Measurements from ENCODE around the gene EHBP1. TPM values are rescaled to one million over a fixed set of nuclear protein-coding genes. Genes with fewer than 3 reads are reported as not detected.

EHBP1 gene
- total RNA-seq, 2 donors from 2014 or later: 22.6 to 32.1 TPM

DNA sequence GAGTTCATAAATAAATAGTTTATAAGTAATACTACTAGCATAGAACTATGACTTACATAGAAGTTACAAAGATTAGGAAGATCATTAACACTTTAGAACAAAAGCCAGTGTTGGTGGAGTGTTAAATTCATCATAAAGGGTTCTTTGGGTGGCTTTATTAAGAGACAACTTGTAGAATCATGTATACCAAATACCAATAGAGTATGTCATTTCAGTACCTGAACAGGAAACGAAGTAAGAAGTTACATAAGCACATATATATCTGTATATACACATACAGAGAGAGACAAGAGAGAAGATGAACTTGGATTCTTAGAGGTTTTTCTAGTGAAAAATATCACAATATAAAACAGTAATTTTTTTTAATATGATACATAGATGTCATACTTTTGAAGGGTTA is 262.7 kb downstream of the EHBP1 start:
- no peak for DNase-seq
- ATAC-seq: no peak
- intact Hi-C loops (cut with DNase I, micrococcal nuclease): no loop called here

DNA sequence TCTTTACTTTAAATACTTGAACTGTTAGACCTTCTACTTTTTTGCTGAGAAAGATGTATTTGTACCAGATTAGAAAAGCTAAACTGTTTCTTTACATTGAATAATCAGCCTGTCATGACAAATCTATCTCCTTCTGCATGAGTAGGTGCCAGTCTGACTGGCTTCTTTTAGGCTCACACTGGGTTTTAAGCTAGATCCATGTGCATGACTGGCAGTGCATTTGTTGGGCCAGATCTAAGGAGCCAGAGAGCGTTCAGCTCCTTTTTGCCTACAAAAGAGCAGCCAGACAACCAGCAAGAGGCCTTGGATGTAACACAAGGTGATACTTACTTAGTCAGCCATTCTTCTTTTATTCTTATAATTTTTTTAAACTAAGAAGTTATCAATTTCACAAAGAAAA is 263.2 kb downstream of the EHBP1 start:
- no peak for ATAC-seq
- intact Hi-C loops (cut with DNase I, micrococcal nuclease): no loop called here
- no peak for DNase-seq

DNA sequence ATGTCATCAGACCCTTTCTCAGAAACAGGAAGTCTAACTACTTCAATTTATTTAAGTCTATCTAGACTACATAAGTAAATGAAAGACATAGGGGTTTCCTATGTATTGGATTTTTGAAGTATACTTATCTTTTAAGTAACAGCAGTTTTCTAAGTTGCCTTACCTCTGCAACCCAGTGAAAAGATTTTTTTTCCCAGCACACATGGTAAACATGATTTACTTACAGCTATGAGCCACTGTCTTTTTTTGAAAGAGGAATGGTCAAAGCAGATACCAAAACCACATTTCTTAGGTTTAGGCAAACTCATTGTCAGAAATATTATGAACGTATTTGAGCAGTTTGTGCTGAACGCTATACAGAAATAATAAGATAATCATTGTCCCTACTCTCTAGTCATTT is 266.4 kb downstream of the EHBP1 start:
- intact Hi-C loops (cut with DNase I, micrococcal nuclease): no loop called here
- ATAC-seq (no peak), DNase-seq (no peak)

DNA sequence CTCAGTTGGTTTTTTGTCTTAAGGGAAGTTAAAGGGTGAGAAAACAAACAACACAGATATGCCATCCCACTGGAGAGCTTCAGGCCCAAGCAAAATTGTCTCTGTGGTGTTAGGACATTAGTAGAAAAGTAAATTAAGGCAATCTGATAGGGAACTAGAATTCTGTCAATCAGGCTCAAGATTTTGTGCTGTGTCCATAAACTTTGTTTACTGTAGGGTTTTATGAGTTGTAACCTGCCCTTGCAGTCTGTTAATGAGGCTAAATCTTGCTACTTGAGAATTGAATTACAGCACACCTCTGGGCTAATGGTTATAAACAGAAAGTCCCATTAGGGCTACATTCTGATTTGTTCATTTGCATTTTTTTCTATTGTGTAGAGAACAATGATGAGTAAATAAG is 267.1 kb downstream of the EHBP1 start:
- intact Hi-C loops (cut with DNase I, micrococcal nuclease): no loop called here
- peak; percentile 34 for ATAC-seq
- no peak for DNase-seq

DNA sequence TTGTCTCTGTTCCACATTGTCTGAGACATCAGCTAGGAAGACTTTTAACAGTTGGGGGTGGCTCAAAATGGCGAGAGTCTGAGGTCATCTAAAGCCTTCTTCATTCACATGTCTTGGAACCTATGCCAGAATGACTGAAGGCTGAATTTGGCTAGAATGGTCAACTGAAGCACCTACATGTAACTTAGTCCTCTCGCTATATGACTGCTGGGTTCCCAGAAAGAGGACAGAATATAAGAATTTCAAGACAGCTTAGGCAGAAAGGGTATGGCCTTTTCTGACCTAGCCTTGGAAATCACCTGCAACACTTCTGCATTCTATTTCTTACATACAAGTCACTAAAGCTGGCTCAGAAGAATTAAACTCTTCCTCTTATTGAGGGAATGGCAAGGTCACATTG is 269.5 kb downstream of the EHBP1 start:
- intact Hi-C loops (cut with DNase I, micrococcal nuclease): no loop called here
- no peak for ATAC-seq
- DNase-seq: no peak

DNA sequence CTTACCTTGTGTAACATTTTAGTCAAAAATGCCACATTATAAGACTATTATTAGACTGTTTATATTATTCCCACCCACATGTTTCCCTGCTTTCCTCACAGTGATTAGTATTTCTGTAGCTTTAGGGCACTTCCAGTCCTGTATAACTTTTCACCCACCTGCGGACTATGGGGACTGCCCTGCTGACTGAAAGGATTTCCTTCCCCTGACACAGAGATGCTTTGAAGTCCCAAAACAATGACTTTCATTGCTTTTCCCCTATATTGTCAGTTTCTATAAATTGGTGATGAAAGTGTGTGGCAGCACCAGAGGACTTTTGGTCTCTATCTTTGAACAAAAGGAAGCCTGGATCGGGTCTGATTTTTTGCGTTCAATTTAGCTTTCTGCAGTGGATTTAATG is 286.1 kb downstream of the EHBP1 start:
- no peak for DNase-seq
- ATAC-seq: no peak
- intact Hi-C loops (cut with DNase I, micrococcal nuclease): no loop called here

DNA sequence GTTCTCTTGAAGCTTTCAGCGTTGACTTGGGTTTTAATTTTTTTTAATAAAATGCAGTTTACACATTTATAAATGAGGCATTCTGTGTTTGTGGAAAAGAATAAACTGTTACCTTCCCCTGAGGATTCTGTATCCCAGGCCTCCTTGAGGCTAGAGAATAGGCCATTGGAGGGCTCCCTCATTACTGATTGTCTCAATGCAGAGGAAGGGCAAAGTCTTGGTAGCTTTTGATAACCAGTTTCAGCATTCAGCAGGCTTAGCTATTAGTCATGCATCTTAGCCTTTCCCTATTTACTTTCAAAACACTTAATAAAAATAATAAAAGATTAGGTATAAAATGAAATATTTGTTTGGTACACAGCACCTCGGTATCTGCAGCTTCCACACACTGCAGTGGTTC is 287.0 kb downstream of the EHBP1 start:
- ATAC-seq (no peak), DNase-seq (no peak)
- intact Hi-C loops (cut with DNase I, micrococcal nuclease): no loop called here

DNA sequence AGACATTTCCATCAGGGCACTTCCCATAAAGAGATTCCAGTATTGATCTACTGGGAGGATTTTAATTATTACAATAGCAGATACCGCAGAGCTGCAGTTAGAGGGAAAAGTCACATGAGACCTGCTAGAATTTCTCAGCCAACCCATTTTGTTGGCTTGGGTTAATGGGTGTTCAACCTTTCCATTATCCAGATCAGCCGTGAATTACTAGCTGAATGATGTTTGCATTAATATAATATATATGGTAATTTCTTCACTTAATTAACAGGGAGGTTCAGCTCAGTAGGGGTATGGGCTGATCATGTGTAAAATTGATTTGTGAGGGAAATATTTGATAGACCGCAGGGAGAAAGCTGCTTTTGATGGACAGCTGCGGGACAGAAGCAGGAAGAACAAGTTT is 288.7 kb downstream of the EHBP1 start:
- no peak for DNase-seq
- ATAC-seq: no peak
- intact Hi-C loops (cut with DNase I, micrococcal nuclease): no loop called here

DNA sequence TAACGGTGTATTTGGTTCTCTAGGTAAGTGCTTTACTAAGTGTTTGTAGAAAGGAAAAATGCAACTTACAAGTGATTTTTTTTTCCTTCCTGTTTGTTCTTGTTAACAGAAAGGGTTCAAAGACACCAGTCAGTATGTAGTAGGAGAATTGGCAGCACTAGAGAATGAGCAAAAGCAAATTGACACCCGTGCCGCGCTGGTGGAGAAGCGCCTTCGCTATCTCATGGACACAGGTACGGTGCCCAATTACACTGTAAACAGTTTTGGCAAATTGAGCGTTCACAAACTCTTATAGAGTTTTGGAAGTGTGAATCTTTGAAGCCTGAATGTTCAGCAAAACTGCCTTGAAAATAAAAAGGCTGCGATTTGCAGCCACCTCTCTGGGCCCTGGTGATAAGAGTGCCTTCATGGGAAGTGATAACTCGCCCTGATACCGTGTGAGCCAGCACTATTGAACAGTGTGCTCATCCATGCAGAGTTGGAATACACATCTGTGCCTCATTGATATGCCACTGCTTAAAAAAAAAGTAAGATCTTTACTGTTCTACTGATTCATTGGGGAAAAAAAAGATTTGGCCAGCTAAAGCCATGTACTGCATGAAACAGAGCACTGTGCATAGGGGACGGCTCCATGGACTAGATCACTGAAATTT is 291.1 kb downstream of the EHBP1 start:
- DNase-seq (no peak), ATAC-seq (no peak)
- intact Hi-C loops (cut with DNase I, micrococcal nuclease): no loop called here

DNA sequence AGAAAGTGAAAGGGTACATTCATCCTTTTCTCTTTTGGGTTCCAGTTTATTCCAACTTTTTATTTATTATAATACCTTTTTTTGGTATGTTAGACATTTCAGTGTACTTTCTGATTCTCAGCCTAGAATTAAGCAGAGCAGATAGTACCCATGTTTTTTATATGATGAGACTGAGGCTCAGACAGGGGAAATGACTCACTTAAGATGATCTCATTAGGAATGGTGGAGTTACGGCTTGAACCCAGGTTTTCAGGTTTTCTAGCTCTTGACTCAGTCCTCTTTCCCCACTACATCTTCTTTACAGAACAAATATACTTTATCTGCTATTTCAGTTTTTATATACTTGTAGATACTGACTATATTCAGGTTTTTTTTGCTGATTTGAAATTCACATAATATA is 293.4 kb downstream of the EHBP1 start:
- ATAC-seq (no peak), DNase-seq (no peak)
- intact Hi-C loops (cut with DNase I, micrococcal nuclease): no loop called here

DNA sequence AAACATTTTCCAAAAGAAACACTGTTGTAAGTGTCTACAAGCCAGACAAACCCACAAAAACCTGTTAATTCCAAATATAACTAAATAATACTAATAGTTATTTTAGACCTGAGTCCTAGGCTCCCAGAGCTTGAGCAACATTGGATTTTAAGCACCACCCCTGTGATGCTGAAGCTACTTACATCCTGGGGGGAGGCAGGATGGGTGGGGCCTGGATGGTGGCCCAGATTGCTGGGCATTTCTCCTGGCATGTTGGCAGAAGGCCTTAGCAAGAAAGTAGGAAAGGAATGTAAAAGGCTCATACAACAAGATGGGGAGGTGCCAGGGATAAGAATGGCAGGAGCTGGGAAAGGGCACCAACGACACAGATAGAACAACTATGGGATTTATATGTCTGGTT is 294.4 kb downstream of the EHBP1 start:
- ATAC-seq (no peak), DNase-seq (no peak)
- intact Hi-C loops (cut with DNase I, micrococcal nuclease): no loop called here

DNA sequence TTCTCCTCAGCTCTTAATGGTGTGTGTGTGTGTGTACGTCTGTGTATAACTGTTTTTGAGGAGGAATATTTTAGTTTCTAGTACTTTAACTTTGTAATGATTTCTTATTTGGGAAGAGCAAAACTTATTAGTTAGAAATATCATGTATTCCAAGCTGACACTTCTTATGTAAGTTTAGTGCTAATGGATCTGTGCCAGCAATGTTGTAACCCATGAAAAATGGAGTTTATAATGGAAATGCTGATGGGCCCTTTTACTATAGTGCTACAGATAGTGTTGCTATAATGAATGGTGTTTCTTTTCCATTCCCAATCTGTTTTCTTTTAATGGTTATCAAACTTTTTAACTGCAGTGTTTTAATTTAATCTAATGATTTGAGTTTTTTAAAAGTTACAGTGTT is 295.3 kb downstream of the EHBP1 start:
- intact Hi-C loops (cut with DNase I, micrococcal nuclease): no loop called here
- DNase-seq (no peak), ATAC-seq (no peak)

DNA sequence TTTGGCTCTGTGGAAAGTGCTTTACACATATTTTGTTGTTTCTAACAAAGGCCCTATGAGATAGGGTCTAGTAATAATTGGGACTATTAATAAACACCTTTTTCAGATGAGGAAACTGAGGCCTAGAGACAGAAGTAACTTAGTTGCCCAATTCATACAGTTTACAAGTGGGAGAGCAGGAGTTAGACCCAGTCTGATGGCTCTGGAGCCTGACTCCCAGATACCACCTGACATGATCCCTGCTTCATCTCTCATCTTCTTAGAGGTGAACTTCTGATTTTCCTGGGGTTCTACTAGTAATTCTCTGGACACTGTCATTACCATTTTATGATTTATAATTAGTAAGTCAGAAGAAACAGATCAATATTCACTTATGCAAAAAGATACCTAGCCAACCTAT is 296.1 kb downstream of the EHBP1 start:
- ATAC-seq (no peak), DNase-seq (no peak)
- intact Hi-C loops (cut with DNase I, micrococcal nuclease): no loop called here

DNA sequence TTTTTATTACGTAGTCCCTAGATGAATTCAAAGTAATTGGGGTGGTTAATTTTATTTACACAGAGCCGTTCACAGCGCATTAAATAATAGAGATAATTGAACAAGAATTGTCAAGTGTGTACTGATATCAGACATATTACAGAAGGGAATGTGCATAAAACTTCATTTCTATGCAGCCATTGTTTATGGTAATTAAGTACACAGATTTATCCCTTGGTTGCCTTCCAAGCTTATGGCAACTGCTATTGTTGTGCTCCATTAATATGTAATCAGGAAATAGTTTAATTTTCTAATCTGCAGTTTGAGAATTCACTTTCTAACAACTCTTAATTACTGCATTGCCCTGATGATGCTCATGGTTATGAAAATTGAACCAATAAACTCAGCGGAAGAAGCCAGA is 297.8 kb downstream of the EHBP1 start:
- DNase-seq: no peak
- intact Hi-C loops (cut with DNase I, micrococcal nuclease): no loop called here
- ATAC-seq: no peak

DNA sequence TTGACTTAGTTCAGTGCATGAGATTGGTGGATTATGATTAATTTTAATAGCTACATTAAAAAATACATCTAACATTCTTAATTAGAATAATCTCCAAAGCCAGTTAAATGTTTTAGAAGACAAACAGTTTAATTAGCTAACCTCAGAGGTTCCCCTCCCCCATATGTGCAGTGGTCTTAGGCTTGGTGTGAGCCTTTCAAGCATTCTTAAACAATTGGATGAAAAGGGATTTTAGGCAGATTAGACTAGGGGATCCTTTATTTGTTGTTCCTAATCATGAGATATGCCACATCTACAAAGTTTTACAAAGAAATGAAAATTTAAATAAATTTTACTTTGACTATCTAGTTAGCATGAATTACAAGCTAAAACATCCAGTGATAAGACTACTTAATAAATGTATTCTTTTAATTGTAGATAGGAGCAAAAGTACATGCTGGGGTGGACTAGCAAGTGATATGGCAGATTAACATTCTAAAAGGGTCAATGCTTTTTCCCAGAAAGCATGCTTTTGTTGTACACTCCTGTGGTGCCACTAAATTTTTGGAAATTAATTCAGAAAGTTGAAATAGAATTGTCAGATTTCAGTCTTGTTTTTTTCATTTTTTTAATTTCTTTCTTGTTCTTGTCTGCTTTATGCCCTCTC is 302.4 kb downstream of the EHBP1 start:
- no peak for DNase-seq
- intact Hi-C loops (cut with DNase I, micrococcal nuclease): no loop called here
- no peak for ATAC-seq

DNA sequence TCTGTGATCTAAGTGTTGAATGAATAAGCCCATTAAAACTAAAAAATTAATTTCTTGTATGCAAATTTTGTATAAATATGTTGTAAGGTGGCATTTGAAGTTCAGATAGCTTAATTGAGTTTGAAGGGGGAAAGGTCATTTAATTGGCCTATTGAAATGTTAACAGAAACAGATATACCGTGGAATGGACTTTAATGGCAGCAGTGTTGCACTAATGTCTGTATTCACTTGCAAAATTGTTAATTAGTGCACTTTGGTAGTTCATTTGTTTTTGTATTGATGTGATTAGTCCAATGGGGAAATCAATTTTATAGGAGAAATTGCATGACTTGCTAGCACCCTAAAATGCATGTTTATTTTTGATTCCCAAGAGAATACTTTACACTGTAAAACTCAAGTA is 303.3 kb downstream of the EHBP1 start:
- no peak for ATAC-seq
- no peak for DNase-seq
- intact Hi-C loops (cut with DNase I, micrococcal nuclease): no loop called here

DNA sequence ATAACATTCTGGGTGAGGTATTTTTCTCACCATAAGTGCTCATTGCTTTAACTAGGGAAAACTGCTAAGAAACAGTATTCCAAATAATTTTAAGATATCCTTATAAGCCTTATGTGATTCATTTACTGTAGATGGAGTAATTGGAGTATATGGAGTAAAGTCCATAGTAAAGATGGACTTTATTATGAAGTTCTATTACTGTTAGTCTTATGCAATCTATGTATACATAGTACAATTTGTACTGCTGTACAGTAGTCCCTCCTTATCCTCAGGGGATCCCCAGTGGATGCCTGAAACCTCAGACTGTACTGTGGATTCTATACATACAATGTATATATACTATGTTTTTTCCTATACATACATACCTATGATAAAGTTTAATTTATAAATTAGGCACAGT is 304.0 kb downstream of the EHBP1 start:
- peak; percentile 66 for ATAC-seq
- no peak for DNase-seq
- intact Hi-C loops (cut with DNase I, micrococcal nuclease): no loop called here

DNA sequence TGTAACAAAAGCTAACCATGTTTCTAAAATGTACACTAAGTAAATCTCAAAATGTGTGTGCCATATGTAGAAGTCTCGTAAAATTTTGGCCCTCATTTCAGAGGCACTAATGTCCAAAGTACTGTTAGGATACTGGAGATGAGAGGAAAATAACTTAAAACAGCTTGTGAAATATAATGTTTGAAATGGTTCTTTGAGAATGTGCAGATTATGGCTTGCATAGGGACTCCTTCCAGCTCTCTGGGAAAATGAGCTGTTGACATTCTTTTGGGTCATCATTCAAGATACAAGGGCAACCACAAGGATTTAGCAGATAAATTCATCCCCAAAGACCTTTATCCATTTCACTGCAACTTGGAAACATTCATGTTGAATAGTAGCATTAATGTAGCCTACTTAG is 307.0 kb downstream of the EHBP1 start:
- intact Hi-C loops (cut with DNase I, micrococcal nuclease): no loop called here
- ATAC-seq: no peak
- DNase-seq: no peak

DNA sequence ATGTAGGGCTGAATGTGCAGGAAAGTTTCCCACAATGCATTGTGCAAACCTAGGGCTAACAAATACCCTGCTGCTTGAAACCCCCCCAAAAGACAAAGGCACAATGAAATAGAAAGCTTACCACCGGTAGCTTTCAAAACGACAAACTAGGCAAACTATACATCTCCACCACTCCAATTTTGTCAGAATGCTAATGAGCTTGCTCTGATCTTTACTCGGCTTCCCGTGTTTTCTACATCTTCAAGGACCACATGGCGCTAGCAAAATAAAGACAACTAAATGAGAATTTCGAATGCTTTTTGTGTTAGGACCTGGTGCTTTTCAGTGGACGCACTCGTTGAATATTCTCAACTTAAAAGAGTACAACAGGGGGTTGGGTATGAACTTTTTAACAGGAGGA is 307.9 kb downstream of the EHBP1 start:
- intact Hi-C loops (cut with DNase I, micrococcal nuclease): no loop called here
- DNase-seq (no peak), ATAC-seq (no peak)

DNA sequence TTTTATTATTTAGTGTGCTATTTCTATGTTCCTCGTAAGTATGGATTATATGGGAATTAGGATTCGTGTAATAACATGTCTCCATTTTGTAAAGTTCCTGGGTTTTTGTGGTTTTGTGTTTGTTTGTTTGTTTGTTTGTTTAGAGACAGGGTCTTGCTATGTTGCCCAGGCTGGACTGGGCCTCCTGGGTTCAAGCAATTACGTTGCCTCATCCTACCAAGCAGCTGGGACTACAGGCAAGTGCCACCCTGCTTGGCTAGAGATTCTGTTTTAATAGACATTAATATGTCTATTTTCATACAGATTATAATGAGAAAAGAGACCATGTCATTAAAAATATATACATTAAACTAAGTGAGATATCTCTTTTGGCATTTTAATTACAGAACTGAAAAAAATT is 309.9 kb downstream of the EHBP1 start:
- no peak for DNase-seq
- no peak for ATAC-seq
- intact Hi-C loops (cut with DNase I, micrococcal nuclease): no loop called here

DNA sequence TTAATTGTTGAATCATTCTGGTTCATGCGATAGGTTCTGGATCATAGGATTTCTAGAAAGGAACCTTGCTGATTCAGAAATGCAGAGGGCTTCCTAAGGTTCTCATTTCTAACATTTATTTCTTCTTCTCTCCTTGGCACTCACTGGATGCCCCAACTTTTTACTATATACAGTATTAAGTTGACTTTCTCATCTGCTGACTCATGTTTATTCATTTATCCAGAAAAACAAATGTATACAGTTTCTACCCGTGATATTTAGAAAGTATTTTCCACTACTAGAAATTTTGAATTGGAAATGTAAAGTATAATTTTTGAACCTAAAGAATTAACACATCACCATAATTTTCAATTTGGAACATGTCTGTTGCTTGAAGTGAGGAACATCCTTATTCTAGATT is 312.9 kb downstream of the EHBP1 start:
- ATAC-seq: no peak
- DNase-seq: no peak
- intact Hi-C loops (cut with DNase I, micrococcal nuclease): no loop called here
